Middle frontal gyrus (tissue), 1 donor: ENCODE data around the gene PPP1R12B.
"Not testable (repeated sequence)": the region's sequence is repeated elsewhere in the genome, so short reads cannot be mapped to it uniquely, and the experiment has no call there.

Source experiments
- DNase-seq: peaks from one replicate; pipeline ENCODE4 v3.0.0-alpha.2; 2015; ENCODE audit warnings: low spot score; ENCODE audit errors: extremely low spot score

The PPP1R12B gene

DNA sequence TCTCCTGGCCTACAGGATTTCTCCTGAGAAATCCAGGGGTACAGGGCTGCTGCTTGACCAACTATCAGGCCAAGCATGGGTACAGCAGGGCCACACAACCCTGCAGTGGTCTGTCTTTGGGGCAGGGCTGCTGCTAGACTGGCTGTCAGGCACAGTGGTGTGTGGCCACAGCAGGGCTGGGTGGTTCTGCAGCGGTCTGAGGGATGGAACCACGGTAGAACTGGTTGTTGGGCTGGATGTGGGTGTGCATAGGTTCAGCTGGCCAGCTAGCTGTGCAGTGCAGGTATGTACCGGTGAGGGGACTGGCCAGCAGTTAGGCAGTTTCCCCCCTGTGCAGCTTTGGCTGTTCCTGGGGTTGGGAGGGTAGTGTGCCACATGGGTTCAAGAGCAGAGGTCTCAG is 136.3 kb downstream of the PPP1R12B start:
- DNase-seq = not testable (repeated sequence)

DNA sequence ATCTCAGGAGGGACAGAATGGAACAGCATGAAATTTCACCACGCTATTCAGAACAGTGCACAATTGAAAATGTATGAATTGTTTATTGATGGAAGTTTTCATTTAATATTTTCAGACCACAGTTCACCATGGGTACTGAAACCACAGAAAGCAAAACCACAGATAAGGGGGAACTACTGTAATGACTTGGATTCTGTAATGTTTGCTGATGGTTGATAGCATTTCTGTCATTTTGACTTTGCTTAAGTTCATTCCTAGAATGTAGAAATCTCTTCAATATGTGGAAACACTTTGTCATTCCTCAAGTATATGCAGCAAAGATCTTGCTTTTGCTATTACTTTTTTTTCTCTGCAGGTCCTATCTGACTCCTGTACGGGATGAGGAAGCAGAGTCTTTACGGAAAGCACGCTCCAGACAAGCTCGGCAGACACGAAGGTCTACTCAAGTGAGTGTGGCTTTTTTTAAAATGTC is 139.7 kb downstream of the PPP1R12B start:
- DNase-seq = not testable (repeated sequence)

DNA sequence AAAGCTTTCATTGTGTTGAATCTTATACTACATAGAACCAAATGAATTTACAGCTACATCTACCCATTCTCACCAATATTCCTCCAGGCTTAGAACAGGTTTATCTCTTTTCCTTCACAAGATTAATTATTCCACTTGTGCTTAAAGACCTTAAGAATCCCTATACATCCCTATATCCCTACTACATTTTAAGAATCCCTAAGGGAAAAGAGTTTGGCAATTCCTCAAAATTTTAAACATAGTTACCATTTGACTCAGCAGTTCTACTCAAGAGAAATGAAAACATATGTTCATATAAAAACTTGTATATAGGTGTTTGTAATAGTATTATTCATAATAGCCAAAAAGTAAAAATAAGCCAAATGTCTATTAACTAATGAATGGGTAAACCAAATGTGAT is 140.6 kb downstream of the PPP1R12B start:
- DNase-seq = not testable (repeated sequence)

DNA sequence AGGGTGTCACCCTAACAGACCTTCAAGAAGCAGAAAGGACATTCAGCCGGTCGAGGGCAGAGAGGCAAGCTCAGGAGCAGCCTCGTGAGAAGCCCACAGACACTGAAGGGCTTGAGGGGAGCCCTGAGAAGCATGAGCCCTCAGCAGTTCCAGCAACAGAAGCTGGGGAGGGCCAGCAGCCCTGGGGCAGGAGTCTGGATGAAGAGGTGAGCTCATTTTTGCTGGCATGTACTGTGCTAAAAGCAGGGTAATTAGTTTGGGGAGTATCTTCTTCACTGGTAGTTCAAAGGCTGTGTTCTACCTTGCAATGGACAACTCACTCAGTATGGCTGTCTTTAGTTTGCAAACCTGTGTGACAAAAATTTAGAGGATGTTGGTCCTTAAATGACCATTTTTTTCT is 144.6 kb downstream of the PPP1R12B start:
- not testable (repeated sequence) for DNase-seq

DNA sequence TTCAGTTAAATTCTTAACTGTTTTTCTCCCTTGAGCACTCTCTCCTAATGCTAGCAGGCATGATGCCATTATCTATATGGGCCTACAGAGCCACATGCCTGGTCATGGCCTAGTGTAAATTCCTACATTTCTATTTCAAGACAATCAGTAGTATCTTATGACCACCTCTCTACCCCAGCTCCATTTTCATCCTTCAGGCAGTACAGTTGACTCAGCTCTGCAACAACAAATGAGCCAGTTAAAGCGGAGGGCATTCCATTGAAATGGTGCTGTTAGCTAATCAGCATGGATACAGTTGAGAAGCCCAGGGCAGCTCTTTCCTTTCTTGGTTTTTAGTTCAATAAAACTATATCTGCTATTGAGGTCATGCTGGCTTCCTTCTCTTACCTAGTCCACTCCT is 150.0 kb downstream of the PPP1R12B start:
- DNase-seq = no peak

DNA sequence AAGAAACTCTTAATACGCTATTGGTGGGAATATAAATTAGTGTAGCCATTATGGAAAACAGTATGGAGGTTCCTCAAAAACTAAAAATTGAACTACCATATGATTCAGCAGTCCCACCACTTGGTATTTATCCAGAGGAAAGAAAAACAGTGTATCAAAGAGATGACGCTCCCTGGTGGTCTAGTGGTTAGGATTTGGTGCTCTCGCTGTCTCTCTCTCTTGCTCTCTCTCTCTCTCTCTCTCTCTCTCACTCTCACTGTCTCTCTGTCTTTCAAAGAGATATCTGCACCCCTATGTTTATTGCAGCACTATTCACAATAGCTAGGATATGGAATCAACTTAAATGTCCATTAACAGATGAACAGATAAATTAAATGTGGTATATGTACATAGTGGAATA is 151.5 kb downstream of the PPP1R12B start:
- not testable (repeated sequence) for DNase-seq

DNA sequence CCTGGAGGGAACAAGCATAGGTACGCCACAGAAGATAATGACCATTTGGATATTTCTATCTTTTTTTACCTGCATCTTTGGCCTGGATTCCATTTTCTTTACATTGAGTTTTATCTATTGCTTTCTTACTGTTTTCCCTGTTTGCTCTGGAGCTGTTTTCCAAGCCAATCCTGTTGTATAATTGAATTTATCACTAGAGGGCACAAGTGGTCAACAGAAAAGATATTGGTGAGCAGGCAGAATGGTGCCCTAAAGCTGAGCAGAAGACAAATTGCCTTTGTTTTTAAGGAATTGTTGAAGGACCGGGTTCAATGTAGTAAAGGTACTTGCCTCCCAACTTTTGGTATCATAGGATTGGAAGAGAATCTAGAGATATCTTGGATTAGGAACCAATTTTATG is 152.8 kb downstream of the PPP1R12B start:
- DNase-seq = peak; percentile 13

DNA sequence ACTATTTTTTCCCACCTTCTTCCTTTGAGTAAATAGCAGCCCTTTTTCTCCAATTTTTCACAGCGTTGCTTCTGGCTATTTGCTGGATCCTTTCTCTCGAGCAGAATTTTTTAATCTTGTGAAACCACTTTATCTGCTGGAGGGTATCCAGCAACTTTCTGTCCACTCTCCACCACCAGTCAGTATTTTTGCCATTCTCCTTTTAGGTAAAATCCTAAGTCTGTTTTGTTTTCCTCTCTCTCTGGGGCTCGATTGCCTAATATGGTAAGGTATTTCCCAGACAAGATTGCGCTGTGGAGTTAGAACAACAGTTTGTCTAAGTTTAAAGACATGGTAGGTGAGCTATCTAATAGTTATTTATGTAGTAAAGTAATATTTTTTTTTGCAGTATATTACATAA is 156.9 kb downstream of the PPP1R12B start:
- no peak for DNase-seq

DNA sequence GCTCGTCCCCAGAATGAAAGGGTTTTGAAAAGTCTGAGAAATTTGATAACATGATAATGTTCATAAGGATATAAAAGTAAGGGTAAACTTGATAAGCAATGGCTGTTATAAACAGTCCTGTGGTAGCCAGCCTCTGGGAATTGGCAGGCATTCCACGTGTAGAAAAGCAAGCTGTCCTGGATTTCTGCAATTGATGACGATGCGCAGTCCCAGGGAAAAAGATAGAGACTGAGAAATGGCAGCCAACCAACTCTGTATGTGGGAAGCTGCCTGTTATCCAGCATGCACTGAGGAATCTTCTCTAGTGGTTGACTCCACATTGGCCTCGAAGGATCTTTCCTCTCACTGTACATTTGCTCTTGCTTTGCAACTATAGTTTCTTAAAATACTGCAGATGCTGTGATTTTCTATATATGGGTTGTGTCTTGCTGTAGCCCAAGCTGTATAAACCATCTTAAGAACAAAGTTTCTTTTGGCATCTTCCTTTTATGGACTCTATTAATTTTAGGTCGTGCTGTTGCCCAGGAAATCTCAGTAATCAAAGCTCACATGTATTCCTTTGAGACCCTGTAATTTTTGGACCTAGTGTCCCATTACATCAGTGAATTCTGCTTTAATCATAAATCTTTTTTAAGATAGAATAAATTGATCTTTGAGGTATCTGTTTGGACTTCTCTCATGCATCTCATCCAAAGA is 157.5 kb downstream of the PPP1R12B start:
- not testable (repeated sequence) for DNase-seq

DNA sequence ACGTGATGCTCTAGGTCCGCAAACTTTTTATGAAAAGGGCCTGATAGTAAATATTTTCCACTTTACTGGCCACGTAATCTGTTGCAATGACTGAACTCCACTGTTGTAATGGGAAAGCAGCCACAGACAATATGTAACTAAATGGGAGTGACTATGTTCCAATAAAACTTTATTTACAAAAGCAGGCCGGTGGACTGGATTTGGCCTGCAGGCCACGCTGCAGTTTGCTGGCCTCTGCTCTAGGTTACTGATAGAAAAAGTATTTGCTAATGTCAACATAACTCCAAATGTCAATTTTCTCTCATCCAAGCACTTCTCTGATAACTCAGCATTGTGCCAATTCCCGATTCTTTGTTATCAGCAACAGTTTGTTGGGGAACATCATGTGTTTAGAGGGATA is 160.4 kb downstream of the PPP1R12B start:
- not testable (repeated sequence) for DNase-seq

DNA sequence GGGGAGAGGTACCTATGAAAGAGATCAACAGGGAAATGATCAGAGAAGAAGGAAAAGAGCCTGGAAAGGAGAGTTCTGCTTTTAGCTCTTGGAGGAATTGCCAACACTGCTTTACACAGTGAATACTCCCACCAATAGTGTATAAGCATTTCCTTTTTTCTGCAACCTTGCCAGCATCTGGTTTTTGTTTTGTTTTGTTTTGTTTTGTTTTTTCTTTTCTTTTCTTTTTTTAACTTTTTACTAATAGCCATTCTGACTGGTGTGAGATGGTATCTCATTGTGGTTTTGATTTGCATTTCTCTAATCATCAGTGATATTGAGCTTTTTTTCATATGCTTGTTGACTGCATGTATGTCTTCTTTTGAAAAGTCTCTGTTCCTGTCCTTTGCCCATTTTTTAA is 165.4 kb downstream of the PPP1R12B start:
- DNase-seq = not testable (repeated sequence)

DNA sequence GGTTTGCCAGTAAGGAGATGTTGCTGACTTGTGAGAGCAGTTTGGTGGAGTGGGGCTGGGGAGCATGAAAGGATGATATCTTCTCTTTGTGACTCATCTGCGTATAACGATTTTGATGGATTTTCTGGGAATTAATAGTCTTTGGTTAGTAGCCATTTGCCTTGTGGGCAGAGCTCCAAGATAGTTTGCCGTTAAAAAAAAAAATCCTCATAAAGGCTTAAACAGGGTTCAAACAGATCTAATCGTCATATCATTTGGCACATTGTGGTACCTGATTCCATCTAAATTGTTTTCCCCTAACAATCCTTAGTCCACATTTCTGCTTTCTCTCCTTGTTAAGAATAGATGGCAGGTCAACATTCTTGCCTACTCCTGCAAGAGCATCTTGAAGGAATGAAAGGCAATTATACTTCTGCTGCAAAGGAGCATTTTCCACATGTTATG is 168.0 kb downstream of the PPP1R12B start:
- no peak for DNase-seq

DNA sequence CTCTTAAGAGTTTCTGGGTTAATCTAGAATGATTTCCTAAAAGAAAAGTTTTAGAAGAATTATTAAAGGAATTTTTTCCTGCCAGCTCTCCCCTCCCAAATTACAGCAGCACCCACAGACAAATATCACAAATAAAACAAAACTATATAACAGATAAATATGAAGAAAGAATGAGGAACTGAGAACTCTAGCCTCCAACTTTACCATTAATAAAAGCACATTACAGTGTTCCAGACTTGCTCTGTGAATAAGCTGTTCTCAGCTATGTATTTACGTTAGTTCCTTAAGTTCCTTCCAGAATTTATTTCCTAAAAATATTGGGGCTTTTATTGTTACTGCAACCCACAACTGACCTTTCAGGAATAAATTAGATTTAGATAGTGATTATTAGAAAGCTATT is 168.6 kb downstream of the PPP1R12B start:
- DNase-seq = not testable (repeated sequence)

DNA sequence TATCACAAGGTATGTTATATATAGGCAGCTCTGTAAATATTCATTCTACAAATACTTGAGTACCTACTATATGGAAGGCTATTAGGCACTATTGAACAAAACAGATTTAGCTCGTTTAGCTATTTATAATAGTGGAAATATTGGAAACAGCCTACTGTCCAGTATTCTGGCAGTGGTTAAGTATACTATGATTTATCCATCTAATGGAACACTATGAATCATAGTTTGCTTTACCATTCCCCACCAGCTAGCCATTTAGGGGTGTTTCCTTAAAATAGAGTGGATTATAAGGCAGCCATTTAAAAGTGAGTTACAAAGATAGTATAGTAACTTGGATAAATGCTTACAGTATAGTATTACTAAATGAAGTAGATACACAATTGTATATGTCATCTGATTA is 169.7 kb downstream of the PPP1R12B start:
- DNase-seq = not testable (repeated sequence)

DNA sequence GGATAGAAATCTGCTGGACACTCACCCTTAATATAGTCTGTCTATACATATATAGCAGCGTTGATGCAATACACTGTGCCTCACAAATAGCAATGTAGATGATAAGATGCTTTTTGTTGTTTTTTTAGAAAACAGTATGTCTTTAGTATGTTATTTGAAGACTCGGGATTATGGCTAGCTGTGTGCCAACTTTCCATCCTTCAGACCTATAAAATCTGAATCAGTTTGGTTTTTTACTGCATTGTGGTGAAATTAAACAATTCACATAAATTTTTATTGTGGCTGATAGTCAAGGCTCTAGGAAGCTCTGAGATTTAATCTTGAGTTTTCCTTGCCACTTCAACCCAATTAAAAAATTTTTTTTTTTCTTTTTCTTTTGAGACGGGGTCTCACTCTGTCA is 170.4 kb downstream of the PPP1R12B start:
- DNase-seq = not testable (repeated sequence)

DNA sequence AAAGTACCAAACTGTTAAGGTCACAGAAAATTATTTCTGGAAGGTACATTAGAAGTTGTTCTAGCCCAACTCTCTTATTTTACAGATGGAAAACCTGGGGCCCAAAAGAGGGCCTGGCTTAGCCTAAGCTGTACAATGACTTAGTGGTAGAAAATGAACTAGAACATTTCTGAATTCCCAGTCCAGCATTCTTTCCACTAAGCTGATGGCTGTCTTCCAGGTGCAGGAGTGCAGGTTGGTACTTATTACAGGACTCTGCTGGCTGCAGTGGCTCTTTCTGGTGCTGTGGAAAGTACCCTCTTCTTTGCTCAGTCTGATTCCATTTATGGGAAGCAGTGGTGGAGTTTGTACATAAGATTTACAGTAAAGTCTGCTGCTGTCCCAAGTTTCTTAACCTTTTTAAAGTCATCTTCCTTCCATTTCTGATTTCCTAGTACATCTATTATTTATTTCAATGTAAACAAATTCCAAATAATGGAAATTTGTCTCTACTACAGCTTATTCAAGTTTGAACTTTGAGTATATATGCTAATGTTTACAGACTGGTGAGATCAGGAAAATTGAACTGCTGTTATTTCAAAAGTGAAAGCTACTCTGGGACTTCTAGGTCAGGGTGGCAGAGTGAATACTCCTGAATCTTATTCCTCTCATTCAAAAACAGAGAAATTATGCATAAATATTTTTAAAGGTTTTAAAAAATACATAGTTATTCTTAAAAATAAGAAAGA is 171.8 kb downstream of the PPP1R12B start:
- DNase-seq = not testable (repeated sequence)

DNA sequence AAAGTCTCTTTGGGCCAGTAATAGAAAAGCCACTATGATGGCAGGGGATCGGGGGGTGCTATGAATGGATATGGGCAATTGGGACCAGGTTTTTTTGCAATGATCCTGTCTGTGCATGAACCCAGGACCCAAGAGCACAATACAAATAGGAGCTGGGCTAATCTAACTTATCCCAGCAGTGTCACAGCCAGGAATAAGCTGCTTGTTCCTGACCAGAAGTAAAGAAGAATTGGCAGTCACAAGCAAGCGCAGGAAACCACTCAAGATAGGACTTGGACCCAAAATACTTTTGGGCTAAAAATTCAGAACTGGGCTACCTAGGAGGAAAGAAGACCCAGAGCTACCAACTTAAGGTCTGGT is 172.3 kb downstream of the PPP1R12B start:
- DNase-seq = not testable (repeated sequence)

DNA sequence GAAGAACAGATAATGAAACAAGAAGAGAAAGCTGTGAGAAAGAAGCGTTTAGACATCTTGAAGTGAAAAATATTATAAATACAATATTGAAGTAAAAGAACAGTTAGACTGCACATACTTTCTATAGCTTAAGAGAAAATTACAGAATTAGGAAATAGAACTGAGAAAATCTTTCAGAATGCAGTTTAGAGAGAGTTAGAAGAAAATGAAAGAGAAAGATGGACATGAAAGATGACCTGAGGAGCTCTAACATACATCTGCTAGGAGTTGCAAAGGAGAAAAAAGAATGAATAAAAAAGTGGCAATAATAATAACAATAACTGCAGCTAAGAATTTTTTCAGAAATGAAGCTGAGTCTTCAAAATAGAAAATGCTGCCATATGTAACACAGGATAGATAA is 173.0 kb downstream of the PPP1R12B start:
- DNase-seq = not testable (repeated sequence)

DNA sequence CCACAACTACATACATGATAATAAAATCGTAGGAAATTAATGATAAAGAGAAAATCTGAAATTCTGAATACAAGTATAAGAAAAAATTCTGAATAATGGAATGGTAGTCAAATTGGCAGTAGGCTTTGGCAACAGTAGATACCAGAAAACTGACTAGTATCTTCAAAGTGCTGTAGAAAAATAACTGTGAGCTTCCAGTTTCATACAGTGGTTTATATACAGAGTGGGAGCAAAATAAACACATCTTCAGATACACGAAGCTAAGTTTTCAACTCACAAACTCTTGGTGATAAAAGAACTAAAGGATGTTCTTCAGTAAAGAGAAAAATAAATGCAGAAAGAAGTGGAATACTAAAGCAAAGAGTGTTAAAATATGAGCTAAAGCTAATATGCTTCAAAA is 173.4 kb downstream of the PPP1R12B start:
- DNase-seq = no peak

DNA sequence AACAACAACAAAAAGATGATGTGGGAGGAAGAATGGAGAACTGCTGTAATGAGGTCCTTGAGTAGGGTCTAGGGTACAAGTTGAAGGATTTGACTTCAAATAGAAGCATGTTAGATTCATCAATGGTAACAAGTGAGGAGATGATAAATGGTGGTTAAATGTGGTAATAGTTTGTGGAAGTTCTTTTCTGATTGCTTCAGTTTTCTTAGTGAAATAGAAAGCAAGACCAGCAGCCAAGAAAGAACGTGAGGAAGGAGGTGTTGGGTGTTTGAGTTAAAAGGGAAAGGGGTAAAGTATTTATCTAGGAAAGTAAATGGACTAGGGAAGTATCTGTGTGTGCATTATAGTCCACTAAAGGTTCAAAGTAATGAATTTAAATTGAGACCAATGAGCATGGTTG is 177.6 kb downstream of the PPP1R12B start:
- not testable (repeated sequence) for DNase-seq

DNA sequence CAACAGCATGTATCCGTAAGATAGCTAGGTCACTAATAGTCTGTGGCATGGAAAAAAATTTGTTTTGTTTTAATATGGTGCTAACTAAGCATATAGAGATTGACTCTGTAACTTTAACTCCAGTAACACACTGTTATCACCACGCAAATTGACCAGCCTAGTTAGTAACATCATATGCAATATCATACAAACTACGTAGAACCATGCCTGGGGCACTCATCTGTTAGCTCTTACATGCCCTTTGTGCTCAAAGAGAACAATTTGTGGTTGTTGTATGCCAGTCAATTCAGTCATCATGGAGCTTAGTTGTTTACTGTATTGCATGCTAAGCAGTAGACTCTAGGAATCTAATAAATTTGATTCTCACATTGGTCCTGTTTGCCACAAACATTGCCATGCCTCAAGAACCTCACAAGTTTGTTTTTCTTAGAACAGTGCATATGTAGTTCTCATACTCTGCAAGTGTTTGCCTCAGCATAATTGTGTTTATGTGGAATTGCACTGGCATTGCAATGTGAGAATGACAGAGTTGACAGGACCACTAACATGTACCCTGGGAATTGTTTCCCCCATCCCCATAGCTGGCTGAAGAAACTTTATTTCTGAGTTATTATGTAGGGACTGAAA is 179.7 kb downstream of the PPP1R12B start:
- DNase-seq = not testable (repeated sequence)

DNA sequence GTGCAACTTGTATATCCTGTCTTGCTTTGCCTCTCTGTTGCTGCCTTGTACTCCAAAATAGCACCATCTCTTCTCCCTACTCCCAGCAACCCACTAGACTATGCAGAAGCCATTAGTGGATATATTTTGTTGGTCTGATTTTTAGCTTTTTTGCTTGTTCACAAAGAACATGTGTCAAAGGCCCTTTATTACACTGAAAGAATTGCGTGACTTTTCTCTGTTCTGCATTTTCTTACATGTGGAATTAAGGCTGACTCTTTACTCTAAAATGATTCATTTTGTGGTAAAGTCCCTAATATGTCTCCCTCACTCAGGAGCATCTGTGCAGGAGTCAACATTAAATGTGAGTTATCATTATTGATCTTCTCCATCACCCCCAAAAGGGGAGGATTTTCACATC is 182.2 kb downstream of the PPP1R12B start:
- not testable (repeated sequence) for DNase-seq
